GM21529 (cell line): Measurements from ENCODE around the gene GIMAP1.

Experiments
- ATAC-seq: cut with Tn5 transposase; IDR thresholded peaks from one replicate; pipeline ENCODE4 v1.9.1; 2021; ENCODE audit not compliant: unreplicated experiment

GIMAP1 gene

DNA sequence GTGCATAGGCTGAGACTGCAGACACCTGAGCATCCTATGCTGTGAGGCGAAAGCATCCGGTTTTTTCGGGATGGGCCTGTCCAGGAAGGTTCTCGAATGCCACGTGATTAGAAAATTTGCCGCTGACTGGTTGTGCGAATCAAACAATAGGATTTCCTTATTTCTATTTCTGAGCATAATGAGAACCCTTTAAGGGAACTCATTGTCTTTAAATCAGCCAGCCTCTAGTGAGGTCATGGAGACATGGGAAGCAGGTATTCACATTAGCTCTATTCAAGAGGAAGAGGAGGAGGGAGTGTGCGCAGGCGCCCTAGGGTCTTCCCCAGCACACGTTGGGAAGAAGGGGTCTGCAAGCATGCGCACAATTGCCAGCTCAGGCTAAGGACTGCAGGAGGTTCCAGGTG, 5.6 kb downstream of the GIMAP1 start:
- ATAC-seq = no peak

DNA sequence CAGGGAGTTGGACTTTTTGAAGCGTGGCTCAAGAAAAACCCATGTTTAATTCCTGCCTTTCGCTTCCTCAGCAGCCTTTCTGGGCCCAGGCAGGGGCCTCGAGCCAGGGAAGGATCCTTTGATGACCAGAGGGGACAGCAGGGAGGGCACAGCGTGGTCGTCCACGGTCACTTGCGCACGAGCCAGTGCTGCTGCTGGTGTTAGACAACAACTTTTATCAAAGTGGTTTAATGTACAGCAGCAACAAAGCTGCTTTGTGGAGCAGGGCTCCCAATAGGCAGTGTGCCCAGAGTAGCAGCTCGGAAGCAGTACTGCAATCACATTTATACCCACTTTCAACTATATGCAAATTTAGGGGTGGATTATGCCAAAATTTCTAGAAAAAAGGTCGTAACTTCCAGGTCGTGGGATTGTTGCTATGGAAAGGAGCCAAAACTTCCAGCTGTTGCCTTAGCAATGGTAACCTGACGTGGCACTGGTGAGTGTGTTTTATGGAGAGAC, 6.1 kb downstream of the GIMAP1 start:
- no peak for ATAC-seq

GRCh38 chr7:150723467-150723866, 7.1 kb downstream of the GIMAP1 start:
- ATAC-seq = no peak

GRCh38 chr7:150727381-150727780, 11.0 kb downstream of the GIMAP1 start:
- ATAC-seq = no peak

DNA sequence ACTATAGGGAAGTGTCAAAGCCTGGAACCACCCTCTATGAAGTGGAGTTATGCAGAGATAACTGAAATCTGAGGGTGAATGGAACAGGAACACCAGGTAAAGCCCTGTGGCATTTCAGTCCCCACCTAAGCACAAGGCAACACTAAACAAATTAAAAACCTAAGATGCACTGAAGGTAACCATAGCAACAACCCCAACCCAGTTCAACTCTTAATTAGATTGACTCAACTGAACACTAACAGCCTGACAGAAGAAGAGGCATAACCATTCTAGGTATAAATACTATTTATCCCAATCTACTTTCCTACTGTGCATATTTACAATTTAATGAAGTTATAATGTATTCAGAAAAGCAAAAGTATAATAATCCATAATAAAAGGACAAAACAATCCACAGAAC, 11.6 kb downstream of the GIMAP1 start:
- no peak for ATAC-seq

GRCh38 chr7:150728609-150729008, 12.2 kb downstream of the GIMAP1 start:
- ATAC-seq = no peak

DNA sequence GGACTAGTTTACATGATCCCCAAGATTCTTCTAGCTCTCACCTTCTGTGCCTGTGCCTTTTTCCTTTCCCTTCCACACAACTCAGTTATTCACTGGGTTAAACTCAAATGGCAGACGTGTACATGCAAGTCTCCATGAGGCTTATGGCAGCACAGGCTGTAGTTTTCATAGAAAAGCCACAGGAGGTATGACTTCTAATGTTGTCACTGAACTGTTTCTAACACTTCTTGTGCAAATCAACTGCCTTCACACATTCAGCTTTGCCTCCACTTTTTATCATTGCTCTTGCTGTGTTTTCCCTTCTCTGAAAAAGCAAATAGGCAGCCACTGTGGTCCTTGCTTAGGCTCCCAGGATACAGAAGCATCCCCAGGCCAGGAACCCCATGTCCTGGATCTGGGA, 15.5 kb downstream of the GIMAP1 start:
- ATAC-seq = no peak

GRCh38 chr7:150732786-150733481, 16.5 kb downstream of the GIMAP1 start:
- ATAC-seq = no peak

DNA sequence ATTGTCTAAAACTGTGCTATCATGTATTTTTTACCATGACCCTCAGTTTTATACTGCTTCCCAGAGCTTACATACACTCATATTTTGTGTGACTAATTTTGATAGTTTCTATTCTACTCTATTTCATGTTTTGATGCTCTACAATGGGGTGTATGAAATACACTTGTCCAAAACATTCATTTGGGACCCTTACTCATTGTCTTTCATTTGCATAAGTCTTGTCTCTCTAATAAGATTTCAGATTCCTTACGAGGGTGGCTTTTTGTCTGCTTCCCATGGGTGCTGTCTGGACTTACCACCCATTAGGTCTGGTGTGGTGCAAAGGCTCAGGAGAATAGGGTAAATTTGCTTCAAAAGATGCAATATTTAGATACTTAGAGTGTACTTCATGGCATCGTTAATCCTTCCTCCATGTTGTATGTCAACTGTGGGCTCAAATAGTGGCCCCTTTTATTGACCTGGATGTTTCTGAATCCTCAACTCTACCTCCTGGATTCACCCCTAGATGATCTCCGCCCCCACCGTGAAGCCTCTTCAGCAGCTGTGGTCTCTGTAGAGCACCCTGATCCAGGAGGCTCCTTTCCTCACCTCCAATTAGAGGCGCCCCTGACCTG, 17.2 kb downstream of the GIMAP1 start:
- ATAC-seq = no peak

- ATAC-seq = no peak
These were observed 17.8 kb downstream of the GIMAP1 start for GRCh38 chr7:150734254-150734653.

DNA sequence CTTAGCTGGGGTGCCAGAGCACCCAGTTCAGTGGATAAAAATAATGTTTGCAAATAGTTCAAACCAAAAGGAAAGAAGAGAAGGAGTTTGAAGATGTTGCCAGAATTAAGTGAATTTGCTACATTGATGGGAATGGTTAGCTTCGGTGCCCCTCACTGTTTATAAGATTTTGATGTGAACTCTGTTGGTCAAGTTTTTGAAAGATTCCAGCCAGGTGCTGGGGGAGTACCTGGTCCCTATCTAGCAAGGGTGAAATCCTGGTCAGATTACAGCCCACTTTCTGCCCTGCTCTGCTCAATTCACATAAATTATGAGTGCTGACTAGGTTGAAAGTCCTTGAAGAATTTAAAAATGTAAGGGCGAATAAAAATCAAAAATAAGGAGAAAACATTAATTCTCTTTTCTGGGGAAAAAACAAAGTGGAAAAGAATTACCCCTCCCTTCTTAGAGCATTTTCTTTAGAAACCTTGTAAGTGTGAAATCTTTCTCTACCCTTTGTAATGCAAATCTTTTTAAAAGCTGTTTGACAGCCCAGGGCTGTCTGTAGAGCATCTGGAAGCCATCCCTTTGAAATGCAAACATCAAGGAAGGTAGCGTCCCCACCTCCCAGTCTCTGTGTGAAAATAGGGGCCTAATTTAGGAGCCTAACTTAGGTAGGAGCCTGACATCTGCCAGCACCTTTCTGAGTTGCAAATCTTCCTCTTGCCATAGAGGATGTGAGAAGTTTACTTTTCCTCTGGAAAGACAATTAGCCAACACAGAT, 19.4 kb downstream of the GIMAP1 start:
- ATAC-seq = no peak

DNA sequence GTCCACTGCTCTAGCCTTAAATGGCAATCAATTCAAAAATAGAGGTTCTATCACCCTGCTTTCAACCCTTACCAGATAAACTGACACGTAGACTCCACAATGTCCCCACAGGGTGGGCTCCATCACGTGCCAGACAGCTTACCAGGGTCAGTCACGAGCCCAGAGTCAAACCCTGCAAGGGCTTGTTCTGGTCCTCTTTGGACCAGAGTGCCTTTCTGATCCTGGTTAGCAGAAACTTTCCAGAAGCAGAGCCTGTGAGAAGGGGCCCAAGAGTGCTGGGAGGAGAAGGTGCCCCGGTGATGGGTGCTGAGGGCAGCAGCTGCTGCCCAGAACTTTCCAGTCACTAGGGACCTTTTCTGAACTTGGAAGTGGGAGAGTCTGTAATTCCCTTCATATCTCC, 20.5 kb downstream of the GIMAP1 start:
- peak; percentile 29 for ATAC-seq

GRCh38 chr7:150737265-150738055, 21.0 kb downstream of the GIMAP1 start, which contains the start of gene GIMAP5:
Gene GIMAP5, plus strand, starts transcription at chr7:150737418. Its CDS starts 3,467 bp downstream, at chr7:150740885.
- peak; percentile 79 for ATAC-seq

GRCh38 chr7:150738092-150738491, 21.7 kb downstream of the GIMAP1 start:
- no peak for ATAC-seq

DNA sequence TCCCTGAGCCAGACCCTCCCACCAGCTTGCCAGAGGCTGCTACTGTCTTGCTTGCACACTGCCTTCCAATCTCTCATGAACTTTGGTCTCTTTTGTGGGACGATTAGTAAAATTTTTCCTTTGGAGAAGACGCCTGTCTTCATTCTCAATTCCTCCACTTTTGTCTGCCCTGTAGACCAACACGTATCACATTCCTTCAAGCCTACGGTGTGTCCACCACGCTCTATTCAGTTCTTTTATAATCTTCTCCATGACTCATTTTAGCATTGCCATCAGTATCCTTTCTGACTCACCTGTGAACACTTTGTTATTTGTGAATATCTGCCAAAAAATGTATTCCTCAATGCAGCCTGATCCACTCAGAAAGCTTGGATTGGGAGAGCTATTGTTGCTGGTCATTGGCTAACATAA, 22.2 kb downstream of the GIMAP1 start:
- ATAC-seq = no peak

DNA sequence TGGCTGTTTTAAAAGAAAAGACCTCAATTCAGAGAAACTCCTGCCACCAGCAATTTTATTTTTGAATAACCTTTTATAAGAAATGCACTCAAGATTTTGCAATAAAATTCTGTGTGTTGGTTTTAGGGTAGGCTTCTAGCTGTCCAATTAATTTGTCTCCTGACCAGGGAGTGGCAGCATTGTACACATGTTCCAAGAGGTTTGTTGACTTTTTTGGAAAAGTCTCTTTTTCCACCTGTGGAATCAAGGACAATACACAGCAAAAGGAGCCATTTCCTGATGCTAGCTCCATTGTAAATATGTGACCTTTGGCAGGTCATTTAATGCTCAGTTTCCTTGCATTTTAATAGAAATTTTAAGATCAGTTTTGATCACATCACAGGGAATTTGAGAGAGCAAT, 22.6 kb downstream of the GIMAP1 start:
- no peak for ATAC-seq

- ATAC-seq = no peak
These were observed 23.6 kb downstream of the GIMAP1 start for GRCh38 chr7:150740053-150740452.

- ATAC-seq = no peak
These were observed 26.0 kb downstream of the GIMAP1 start for GRCh38 chr7:150742286-150742968.

GRCh38 chr7:150744041-150744656, 27.7 kb downstream of the GIMAP1 start:
- ATAC-seq = no peak

- ATAC-seq = no peak
These were observed 28.7 kb downstream of the GIMAP1 start for GRCh38 chr7:150745086-150745485.
